Esophagus squamous epithelium (tissue), 4 donors: ENCODE data around the gene RALB.

Source experiments
- POLR2A ChIP-seq, 4 donors: fragments of 450-650 bp; IDR thresholded peaks; one replicate each; pipeline ENCODE4 v1.6.1; 2017; ENCODE audit warnings: antibody characterized with exemption in 4 of 4, mild to moderate bottlenecking in 4 of 4, moderate library complexity in 3 of 4
- TF ChIP-seq, protein P1 (sequence below), 6 experiments: fragments of 450-650 bp in 4 of 6; fragments of 200-600 bp in 2 of 6; sonication (generic) in 2 of 6; IDR thresholded peaks; one replicate each; pipeline ENCODE4 v1.5.1; 2016 to 2019; ENCODE audit warnings: antibody characterized with exemption in 6 of 6, mild to moderate bottlenecking in 4 of 6, moderate library complexity in 4 of 6

DNA sequence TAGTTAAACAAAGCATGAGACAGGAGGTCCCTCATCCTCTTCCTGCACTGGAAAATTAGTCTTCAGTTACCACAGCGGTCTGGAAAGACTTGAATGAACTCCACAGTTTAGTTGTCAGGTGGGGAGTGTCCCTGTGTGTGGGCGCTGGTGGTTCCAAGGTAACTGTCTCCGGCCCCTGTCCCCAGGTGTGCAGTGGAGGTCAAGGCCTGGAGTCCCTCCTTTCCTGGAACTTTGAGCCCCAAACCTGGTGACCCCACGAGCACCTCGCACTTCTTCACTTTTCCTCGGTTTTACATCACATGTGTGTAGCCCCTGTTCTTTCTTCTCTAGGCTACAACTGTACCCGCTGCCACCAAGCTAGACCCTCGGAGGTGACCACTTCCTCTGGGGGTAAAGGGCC lies 65.3 kb downstream of the RALB start:
- TF ChIP-seq, protein P1, sequence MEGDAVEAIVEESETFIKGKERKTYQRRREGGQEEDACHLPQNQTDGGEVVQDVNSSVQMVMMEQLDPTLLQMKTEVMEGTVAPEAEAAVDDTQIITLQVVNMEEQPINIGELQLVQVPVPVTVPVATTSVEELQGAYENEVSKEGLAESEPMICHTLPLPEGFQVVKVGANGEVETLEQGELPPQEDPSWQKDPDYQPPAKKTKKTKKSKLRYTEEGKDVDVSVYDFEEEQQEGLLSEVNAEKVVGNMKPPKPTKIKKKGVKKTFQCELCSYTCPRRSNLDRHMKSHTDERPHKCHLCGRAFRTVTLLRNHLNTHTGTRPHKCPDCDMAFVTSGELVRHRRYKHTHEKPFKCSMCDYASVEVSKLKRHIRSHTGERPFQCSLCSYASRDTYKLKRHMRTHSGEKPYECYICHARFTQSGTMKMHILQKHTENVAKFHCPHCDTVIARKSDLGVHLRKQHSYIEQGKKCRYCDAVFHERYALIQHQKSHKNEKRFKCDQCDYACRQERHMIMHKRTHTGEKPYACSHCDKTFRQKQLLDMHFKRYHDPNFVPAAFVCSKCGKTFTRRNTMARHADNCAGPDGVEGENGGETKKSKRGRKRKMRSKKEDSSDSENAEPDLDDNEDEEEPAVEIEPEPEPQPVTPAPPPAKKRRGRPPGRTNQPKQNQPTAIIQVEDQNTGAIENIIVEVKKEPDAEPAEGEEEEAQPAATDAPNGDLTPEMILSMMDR (IDR thresholded peaks at IDR 0.05): no peak
- no peak for TF ChIP-seq POLR2A (IDR thresholded peaks at IDR 0.05)
